Endothelial cell of umbilical vein (primary cell): ENCODE data around the gene EMID1. TPM values are rescaled to one million over a fixed set of nuclear protein-coding genes. Genes with fewer than 3 reads are reported as not detected.

Experiments
- BruUV-seq: library from RNA; stranded (reverse); fragments of 400-500 nt; replicated peaks from 2 replicates; lab custom pipeline; 2021; lab: Mats Ljungman, UMichigan
- CTCF ChIA-PET: fragments of 300-600, 350-600 bp; sonication (Branson Sonifier 250); formaldehyde crosslinking; loops from one replicate; lab custom pipeline; 2021; ENCODE audit warnings: antibody characterized with exemption, inconsistent platforms; lab: Charles Lee
- POLR2A ChIA-PET: fragments of 300-600, 350-600 bp; sonication (Branson Sonifier 250); formaldehyde crosslinking; loops from one replicate; lab custom pipeline; 2021; ENCODE audit warnings: antibody characterized with exemption, inconsistent platforms; lab: Charles Lee
- DNase-seq: peaks from one replicate; pipeline ENCODE4 v3.0.0-alpha.2; 2011; ENCODE audit warnings: low read depth, low spot score
- FAIRE-seq: peaks from 2 replicates; lab custom pipeline; 2011; peaks lifted over from hg19 to GRCh38; lab: Jason Lieb, UNC
- H2AFZ ChIP-seq: 2 replicates; pipeline ENCODE4 v1.6.0; 2012; ENCODE audit warnings: low read depth, low read length, control low read depth, inconsistent platforms
- H3K27ac ChIP-seq: 2 replicates; pipeline ENCODE4 v1.5.1; 2011; ENCODE audit warnings: low read depth, mild to moderate bottlenecking, control low read depth, low read length, moderate library complexity; ENCODE audit not compliant: insufficient read depth
- H3K27me3 ChIP-seq, 2 experiments: 2 replicates each; pipeline versions ENCODE4 v1.6.0 to v1.6.1; 2011; ENCODE audit warnings: low read length in 2 of 2, mixed read lengths in 1 of 2; ENCODE audit not compliant: control insufficient read depth in 2 of 2, insufficient read depth in 2 of 2
- H3K36me3 ChIP-seq, 2 experiments: 2 replicates in 1 of 2; 3 replicates in 1 of 2; pipeline ENCODE4 v1.5.1; 2011; ENCODE audit warnings: low read length in 2 of 2, mild to moderate bottlenecking in 1 of 2, moderate library complexity in 1 of 2; ENCODE audit not compliant: control insufficient read depth in 2 of 2, insufficient read depth in 2 of 2; ENCODE audit errors: extremely low read depth in 1 of 2
- H3K4me1 ChIP-seq: 3 replicates; pipeline ENCODE4 v1.5.1; 2011; ENCODE audit warnings: mild to moderate bottlenecking, low read length; ENCODE audit not compliant: control insufficient read depth, insufficient read depth; ENCODE audit errors: extremely low read depth
- H3K4me2 ChIP-seq: 2 replicates; pipeline ENCODE4 v1.6.1; 2011; ENCODE audit warnings: low read length, control low read depth, mixed read lengths; ENCODE audit not compliant: insufficient read depth
- H3K4me3 ChIP-seq, 3 experiments: fragments of 200-600 bp in 1 of 3; sonication (generic), shearing (Covaris generic) in 1 of 3; replicated peaks in 1 of 3; 2 replicates each; pipeline ENCODE4 v1.5.1; 2011 to 2016; ENCODE audit warnings: control low read depth in 3 of 3, low read length in 3 of 3, mild to moderate bottlenecking in 2 of 3, inconsistent platforms in 1 of 3, low read depth in 1 of 3, moderate library complexity in 1 of 3; ENCODE audit not compliant: insufficient read depth in 1 of 3
- H3K79me2 ChIP-seq: 2 replicates; pipeline ENCODE4 v1.6.0; 2012; ENCODE audit warnings: low read length, inconsistent platforms; ENCODE audit not compliant: control insufficient read depth, insufficient read depth
- H3K9ac ChIP-seq: replicated peaks from 2 replicates; pipeline ENCODE3; 2011; ENCODE audit warnings: low read length, control low read depth; ENCODE audit not compliant: insufficient read depth; ENCODE audit errors: extremely low read depth
- H3K9me1 ChIP-seq: replicated peaks from 3 replicates; pipeline ENCODE4 v1.6.0; 2011; ENCODE audit warnings: mild to moderate bottlenecking, low read length; ENCODE audit not compliant: control insufficient read depth, insufficient read depth; ENCODE audit errors: extremely low read depth
- H3K9me3 ChIP-seq: replicated peaks from 2 replicates; pipeline ENCODE4 v1.5.1; 2012; ENCODE audit warnings: low read length, inconsistent platforms; ENCODE audit not compliant: control insufficient read depth, insufficient read depth
- H4K20me1 ChIP-seq: replicated peaks from 2 replicates; pipeline ENCODE3; 2011; ENCODE audit warnings: mild to moderate bottlenecking, low read length; ENCODE audit not compliant: control insufficient read depth, insufficient read depth; ENCODE audit errors: extremely low read depth
- CTCF ChIP-seq, 2 donors: IDR thresholded peaks; 1 replicate in 1 of 2; 2 replicates in 1 of 2; pipeline ENCODE4 v1.5.1; 2011; ENCODE audit warnings: low read length in 2 of 2, mild to moderate bottlenecking in 2 of 2, moderate library complexity in 2 of 2, control low read depth in 1 of 2, inconsistent platforms in 1 of 2, low read depth in 1 of 2; ENCODE audit not compliant: insufficient read depth in 1 of 2; ENCODE audit errors: extremely low read depth in 1 of 2
- EZH2 ChIP-seq: IDR thresholded peaks from 2 replicates; pipeline ENCODE4 v1.6.1; 2012; ENCODE audit warnings: borderline replicate concordance, low read depth, mild to moderate bottlenecking, moderate library complexity, low read length, inconsistent platforms; ENCODE audit not compliant: severe bottlenecking
- FOS ChIP-seq: IDR thresholded peaks from 2 replicates; pipeline ENCODE4 v1.6.1; 2011; ENCODE audit warnings: mild to moderate bottlenecking, low read length, moderate library complexity, borderline replicate concordance; ENCODE audit not compliant: insufficient read depth
- GATA2 ChIP-seq: IDR thresholded peaks from 2 replicates; pipeline ENCODE4 v1.7.0; 2011; ENCODE audit warnings: low read depth, mild to moderate bottlenecking, moderate library complexity, mixed read lengths, low read length; ENCODE audit not compliant: insufficient read length, insufficient read depth
- JUN ChIP-seq: IDR thresholded peaks from 2 replicates; pipeline ENCODE4 v1.6.1; 2011; ENCODE audit warnings: borderline replicate concordance, low read depth; ENCODE audit not compliant: insufficient read length, insufficient read depth
- MAX ChIP-seq: IDR thresholded peaks from 2 replicates; pipeline ENCODE4 v1.6.1; 2011; ENCODE audit not compliant: insufficient read depth, insufficient read length
- MYC ChIP-seq: IDR thresholded peaks from one replicate; pipeline ENCODE4 v1.6.1; 2011; ENCODE audit warnings: mild to moderate bottlenecking, low read depth, low read length
- POLR2A ChIP-seq: IDR thresholded peaks from 2 replicates; pipeline ENCODE4 v1.6.1; 2012; ENCODE audit warnings: low read depth, mild to moderate bottlenecking, control low read depth, low read length
- POLR2AphosphoS5 ChIP-seq: IDR thresholded peaks from 2 replicates; pipeline ENCODE4 v1.6.1; 2012; ENCODE audit warnings: low read depth, mild to moderate bottlenecking, control low read depth, low read length, moderate library complexity; ENCODE audit not compliant: insufficient read depth
- dilution Hi-C: fragments of 300-500 bp; cut with MboI; formaldehyde crosslinking; loops from one replicate; pipeline ENCODE4 v1.15.0; 2019; ENCODE audit warnings: low sequenced_read_pairs; ENCODE audit not compliant: extremely low pct_ligation_motif_present
- intact Hi-C: fragments of 100-400 bp; cut with micrococcal nuclease; formaldehyde crosslinking; loops from one replicate; pipeline ENCODE4 v1.10.0; 2022
- polyA plus RNA-seq, 4 experiments: library from polyadenylated mRNA; depleted of rRNA in 3 of 4; stranded (reverse) in 3 of 4; unstranded in 1 of 4; fragments of >200 nt; gene quantifications; 2 replicates each; pipeline versions ENCODE4 v1.2.1 to v1.2.3, GENCODE V29; 2011 to 2012; ENCODE audit warnings: missing spikeins in 1 of 4
- total RNA-seq: library from RNA; stranded (reverse); gene quantifications from 2 replicates; pipeline ENCODE4 v1.2.3, GENCODE V29; 2021

The EMID1 gene
- total and polyA plus RNA-seq, 2 donors (not counting 3 experiments of a cell fraction or from before 2014, with no cell fraction given) = 0.51 to 0.75 TPM

GRCh38 chr22:29205252-29205593, 473 bp upstream of the EMID1 start:
- Histone ChIP-seq H2AFZ (no peak overlapping the region), H3K79me2 (no peaks in the 10 kb centered on the region), H3K9ac (no peak overlapping the region), H4K20me1 (no peaks in the 10 kb centered on the region), H3K4me3 (peak overlapping the region in 2 of 3 experiments; percentile 40 to 42), H3K4me1 (peaks cover 9% of the 10 kb centered on the region), H3K9me3 (no peaks in the 10 kb centered on the region), H3K4me2 (no peak overlapping the region), H3K9me1 (no peaks in the 10 kb centered on the region), H3K27ac (no peak overlapping the region), H3K36me3 (no peaks in the 10 kb centered on the region), H3K27me3 (peaks cover 0 to 9% of the 10 kb centered on the region in 2 experiments)
- ChIA-PET POLR2A (no interaction called here), CTCF (interaction anchor here (0.6 to 3.6 kb wide), 3 partner anchors 30 to 42 kb away, joined by 3 to 25 read pairs (median 3); no protein-coding TSS in a partner anchor)
- DNase-seq (no peak), FAIRE-seq (no peak)
- TF ChIP-seq MYC = no peak
- no peak for TF ChIP-seq CTCF (IDR thresholded peaks at IDR 0.05; ENCODE audit: extremely low read depth in 1 of 2, insufficient read depth in 1 of 2, low read depth in 1 of 2, low read length in 2 of 2)
- TF ChIP-seq POLR2A = no peak
- TF ChIP-seq EZH2 = no peak
- TF ChIP-seq FOS = no peak
- TF ChIP-seq GATA2 = no peak
- TF ChIP-seq JUN = no peak
- TF ChIP-seq POLR2AphosphoS5 = no peak
- TF ChIP-seq MAX = no peak
- BruUV-seq = no TSS peak
- intact Hi-C loops = no loop called here
- dilution Hi-C loops = no loop called here
